CD4-positive, alpha-beta T cell treated with Interleukin-21 for 1 hour (primary cell): ENCODE results near the gene PPP2R2C.

Source experiments
- DNase-seq: peaks from one replicate; pipeline ENCODE4 v3.0.0-alpha.2; 2020

PPP2R2C gene

DNA sequence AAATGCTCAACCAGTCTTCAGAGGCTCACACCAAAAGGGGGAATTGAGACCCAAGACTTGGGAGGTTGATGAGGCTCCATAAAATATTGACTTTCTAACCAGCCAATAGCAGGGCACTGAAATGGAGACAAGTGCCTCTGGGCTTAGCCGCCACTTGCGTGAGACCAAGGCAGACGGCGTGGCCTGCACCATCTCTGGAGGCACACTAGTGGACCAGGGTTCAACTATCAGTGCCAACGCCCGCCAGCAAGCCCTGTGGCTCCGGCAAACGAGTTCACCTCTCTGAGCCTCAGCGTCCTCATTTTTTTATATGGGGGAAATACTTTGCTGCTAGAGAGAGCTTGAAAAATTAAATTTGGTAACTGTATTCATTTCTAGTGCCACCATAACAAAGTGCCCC lies 50.3 kb downstream of the PPP2R2C start:
- no peak for DNase-seq

DNA sequence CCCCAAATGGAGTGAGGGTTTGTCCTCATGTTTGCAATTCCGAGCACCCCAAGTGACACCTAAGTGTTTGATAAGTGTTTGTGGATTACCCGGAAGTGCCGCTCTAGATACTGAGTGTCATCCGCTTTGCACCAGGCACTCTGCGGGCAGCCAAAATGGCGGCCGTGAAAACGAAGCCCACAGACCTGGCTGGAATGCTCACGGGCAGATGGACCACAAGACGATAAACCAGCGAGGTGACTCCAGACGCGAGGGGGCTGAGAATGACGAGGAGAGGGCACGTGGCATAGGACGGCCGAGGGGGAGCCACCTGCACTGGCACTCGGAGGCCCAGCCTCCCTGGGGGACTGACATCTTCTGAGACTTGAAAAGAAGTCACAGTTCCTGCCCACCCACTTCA lies 51.0 kb downstream of the PPP2R2C start:
- no peak for DNase-seq

DNA sequence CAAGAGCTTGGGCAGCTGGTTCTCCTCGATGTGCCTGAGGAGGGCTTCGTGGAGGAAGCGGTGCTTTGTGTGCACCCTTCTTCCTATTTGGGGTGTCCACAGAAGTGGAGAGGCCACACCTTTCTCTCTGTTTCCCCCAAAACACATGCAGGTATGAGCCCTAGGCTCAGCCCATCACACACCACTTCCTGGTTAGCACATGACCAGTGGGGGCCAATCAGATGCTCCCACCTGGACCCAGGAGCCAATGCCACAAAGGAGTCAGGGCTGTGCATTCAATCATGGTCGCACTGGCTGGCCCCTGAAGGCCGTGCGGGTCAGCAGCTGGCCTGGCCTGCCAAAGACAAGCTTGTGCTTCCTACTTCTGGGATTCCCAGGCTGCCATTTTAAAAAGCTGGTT lies 51.4 kb downstream of the PPP2R2C start:
- no peak for DNase-seq

DNA sequence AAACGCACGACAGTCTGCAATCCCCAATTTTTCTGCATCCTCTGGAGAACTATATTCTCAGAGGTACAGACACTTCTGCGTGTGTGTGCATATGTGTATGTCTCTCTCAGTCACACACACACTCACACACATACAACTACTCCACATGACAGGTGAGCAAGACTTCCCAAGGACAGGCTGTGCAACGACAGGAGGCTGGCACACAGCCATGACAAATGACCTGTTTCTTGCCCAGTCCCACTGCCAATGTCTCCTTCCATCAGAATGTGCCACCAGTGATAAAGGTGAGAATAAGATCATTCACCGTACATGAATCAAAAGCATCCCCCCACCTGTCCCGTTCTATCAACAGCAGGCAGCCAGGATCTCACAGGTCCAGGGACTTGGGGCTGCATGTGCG lies 52.4 kb downstream of the PPP2R2C start:
- no peak for DNase-seq

DNA sequence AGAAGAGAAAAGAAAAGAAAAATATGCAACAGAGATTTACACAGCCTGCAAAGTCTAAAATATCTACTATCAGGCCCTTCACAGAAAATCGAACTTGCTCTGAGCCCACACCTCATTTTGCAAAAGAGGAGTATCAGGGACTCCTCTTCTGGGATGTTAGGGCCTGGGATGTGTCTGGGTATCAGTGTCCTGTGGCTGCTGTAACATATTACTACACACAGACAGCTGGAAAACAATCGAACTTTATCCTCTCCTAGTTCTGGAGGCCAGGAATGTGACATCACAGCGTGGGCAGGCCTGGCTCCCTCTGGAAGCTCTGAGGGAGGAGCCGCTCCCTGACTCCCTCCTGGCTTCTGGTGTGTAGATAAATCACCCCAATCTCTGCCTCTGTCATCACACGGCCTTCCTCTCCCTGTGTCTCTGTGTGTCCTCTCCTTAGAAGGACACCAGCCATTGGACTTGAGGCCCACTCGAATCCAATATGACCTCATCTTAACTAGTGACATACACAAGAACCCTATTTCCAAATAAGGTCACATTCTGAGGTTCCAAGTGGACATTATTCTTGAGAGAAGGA lies 52.9 kb downstream of the PPP2R2C start:
- no peak for DNase-seq

DNA sequence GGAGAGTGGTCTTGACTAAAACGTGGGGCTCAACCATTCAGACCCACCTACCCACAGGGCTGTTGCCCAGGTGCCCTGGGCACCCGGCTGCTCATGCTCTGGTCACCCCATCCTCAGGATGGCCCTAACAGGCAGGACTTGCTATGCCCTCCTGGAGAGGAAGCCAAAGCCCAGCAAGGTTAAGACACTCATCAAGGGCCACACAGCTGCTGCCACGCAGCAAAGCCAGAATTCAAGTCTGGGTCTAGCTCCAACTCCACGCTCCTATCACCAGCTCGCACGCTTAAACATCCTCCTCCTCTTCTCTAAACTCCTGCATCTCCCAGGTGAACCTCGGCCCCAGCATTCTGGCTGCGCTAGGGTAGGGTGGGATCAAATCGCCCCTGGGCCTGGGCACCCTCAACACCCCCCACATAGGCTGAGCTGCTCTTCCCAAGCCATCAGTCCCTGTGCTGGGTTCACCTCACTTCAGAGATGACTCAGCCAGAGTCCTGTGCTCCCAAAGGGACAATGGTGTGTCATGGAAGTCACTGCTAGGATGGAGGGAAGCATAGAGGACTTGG lies 54.1 kb downstream of the PPP2R2C start:
- DNase-seq, result no peak

- no peak for DNase-seq
Measured at GRCh38 chr4:6417516-6418050, 54.8 kb downstream of the PPP2R2C start.

- DNase-seq, result no peak
Measured at GRCh38 chr4:6416518-6417286, 55.7 kb downstream of the PPP2R2C start.

DNA sequence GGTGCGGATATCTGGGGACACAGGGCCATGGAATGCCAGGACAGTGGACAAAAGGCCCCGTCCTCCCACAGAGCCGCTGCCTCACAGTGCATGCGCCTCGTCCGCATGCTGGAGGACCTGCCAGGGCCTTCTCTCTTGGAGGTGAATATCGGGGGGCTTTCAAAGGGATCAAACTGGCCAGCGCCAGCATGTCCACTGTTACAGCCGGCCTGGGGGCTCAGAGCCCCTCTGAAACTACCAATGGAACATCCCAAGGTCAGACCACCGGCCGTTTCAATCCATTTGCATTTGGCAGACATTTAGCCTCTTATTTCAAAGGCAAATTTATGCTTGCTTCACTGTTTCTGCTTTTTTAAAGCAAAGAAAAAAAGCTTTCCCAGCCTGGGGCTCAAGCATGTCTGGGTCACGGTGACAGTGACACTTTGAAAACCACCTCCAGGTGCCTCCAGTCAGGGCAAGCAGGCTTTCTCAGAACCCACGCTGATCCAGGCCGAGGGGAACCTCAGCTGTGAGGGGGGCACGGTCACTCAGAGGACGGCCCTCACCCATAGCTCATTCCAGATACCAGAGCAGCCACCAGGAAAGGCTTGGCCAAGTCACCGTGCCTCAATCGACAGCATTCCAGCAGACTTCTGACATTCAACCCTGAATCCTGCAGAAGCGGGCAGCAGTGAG lies 57.2 kb downstream of the PPP2R2C start:
- DNase-seq, result no peak

DNA sequence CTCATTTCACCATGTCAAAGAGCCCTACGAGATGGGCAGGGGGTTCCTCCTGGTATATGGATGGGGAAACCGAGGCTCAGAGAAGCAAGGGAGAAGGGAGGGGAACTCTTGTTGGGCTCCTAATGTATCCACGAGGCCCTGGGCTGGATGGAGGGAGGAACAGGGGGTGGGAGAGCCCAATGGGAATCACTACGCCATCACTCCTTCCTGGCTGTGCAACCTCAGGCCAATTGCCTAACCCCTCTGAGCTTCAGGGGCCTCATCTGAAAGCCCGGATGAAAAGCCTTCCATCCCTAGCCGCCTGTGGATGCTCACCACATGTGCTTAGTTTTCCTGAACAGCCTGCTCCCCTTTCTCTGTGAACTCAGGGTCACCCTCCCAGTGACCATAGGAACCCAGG lies 57.8 kb downstream of the PPP2R2C start:
- DNase-seq, result no peak

- no peak for DNase-seq
Measured at GRCh38 chr4:6410664-6411063, 61.8 kb downstream of the PPP2R2C start.

DNA sequence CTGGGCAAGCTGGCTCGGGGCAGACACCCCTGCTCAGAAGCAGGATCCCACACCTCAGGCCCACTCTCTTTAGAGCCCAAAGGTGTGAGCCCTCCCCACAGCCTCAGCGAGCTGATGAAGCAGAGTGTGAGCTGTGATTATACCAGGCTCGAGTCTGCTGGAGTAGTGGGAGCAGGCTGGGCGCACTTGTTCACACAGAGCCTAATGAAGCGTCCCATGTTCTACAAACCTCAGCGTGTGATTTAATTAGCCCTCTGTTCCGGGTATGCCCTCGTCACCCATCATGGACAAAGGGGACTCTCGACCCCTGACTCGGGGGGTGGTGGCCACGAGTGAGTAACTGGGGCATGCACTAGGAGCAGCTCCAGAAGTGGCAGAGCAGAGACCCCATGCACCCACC lies 62.3 kb downstream of the PPP2R2C start:
- no peak for DNase-seq

DNA sequence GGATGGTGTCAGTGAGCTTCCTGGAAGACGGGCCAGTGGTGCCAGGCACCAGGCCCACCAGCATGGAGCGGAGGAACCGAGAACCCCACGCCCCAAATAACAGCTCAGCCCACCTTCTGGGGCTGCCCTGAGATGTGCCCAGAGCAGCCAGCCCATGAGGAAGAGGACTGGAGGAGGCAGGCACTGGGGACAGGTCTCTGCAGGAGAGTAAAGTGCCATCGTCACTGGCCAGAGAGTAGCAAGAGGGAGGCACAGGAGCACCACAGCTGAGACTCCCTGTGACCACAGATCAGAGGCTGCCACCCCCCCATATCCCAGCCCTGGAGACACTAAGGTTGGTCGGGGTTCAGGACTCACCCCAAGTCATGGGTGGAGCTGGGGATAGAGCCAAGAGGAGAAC lies 63.0 kb downstream of the PPP2R2C start:
- DNase-seq, result no peak

DNA sequence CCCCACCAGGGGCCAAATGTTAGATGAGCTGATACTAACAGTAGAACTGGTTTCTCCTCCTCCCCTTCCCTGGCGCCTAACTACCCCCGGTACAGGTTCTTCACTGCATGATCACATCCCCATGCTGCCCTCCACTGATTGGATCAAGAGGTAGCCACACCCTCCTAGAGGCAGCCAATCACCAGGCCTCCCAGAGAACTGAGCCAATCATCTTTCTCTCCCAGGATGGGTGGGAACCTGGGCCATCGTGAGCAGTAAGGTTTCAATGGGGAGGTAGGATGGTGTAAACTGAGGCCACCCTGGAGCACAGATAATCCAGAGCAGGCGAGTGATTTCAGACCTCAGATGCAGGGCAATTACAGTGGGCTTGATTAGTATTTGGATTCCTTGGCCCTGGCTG lies 64.2 kb downstream of the PPP2R2C start:
- DNase-seq, result no peak

DNA sequence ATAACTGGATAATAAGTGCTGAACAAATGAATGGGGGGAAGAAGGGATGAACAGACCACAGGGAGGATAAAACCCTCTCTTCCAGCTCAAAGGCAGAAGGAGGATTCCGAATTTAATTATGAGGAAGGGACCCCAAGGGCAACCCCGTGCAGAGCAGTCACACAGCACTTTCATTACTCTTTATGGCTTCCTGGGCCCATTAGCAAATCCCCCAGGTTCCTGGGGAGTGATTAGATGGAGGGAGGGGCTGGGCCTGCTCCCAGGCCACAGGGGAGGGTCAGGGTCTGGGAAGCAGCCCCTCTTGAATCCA lies 67.1 kb downstream of the PPP2R2C start:
- no peak for DNase-seq

DNA sequence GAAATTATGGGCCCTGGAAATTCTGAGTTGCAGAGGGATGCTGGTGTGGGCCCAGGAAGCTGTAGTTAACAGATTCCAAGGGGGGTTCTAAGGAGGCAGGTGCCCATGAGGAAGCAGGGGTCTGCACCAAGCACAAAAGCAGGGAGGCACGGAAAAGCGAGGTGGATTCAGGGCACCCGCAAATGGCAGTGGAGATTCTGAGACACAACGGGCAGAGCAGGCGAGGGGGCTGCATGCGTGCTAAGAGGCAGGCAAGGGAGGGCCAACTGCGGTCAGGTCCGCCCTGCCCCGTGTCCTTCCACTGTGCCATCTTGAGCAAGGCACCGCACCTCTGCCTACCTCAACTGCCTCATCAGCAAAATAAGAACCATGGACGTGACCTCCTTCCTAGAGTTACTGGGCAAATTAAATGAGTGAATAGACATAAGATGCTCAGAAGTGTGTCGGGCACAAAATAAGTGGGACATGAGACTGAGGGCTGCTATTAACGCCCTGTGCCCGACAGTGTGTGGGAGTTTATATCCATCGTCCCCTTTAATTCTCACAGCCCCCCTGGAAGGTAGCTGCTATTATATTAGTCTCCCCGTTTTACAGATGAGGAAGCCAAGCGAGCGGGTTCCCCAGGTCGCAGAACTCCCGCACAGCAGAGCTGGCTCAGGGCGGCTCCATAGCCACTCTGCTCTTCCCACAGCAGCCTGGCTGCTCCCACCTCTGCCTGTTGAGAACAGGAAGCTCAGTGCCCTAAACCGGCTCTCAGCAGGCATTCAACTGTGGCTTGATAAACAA lies 67.6 kb downstream of the PPP2R2C start:
- no peak for DNase-seq

DNA sequence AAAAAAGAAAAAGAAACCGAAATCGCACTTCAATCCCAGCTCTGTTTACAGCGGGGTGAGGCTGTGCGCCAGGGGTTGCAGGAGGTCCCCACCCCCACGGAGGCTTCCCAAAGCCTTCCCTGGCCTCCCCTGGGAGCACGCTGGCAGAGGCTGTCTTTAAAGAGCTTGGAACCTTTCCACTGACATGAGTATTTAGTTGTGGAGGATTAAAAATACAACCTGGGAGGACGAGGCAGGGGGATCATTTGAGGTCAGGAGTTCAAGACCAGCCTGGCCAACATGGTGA lies 69.1 kb downstream of the PPP2R2C start:
- no peak for DNase-seq

- no peak for DNase-seq
Measured at GRCh38 chr4:6402566-6403399, 69.6 kb downstream of the PPP2R2C start.

DNA sequence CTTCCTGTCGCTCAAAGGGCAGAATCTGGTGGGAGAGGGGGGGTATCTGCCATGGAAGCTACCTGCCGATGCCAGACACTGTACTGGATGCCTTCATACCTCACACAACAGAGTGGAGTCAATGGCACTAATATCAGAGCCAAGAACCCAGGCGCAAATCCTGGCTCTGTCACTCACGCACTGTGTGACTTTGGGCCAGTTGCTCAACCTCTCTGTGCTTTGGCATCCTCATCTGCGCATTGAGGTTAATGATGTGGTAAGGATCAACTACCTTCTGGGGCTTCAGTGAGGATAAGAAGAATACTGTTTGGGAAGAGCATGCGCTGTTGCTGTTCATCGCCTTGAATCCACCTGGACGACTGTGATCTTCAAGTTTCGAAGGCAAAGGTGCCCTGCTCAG lies 70.6 kb downstream of the PPP2R2C start:
- DNase-seq, result no peak

DNA sequence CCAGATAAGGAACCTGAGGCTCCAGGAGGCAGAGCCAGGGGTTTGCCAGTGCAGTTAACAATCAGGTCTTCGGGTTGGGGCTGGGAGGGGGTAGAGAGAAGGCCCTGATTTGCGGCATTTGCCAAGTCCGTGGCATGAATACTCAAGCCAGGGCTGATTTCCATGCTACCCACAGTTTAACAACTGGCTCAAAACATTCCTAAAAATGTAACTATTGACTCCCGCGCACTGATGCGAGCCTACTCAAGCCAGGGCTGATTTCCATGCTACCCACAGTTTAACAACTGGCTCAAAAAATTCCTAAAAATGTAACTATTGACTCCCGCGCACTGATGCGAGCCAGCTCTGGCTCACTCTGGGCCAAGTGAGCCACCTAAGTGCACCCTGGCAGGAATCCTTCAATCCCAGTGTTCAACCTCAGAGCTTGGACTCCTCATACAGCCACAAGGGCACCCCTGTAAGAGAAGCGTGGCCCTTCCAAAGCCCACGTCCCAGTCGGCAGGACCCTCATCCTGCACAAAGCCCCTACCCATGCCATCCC lies 75.6 kb downstream of the PPP2R2C start:
- DNase-seq, result no peak

DNA sequence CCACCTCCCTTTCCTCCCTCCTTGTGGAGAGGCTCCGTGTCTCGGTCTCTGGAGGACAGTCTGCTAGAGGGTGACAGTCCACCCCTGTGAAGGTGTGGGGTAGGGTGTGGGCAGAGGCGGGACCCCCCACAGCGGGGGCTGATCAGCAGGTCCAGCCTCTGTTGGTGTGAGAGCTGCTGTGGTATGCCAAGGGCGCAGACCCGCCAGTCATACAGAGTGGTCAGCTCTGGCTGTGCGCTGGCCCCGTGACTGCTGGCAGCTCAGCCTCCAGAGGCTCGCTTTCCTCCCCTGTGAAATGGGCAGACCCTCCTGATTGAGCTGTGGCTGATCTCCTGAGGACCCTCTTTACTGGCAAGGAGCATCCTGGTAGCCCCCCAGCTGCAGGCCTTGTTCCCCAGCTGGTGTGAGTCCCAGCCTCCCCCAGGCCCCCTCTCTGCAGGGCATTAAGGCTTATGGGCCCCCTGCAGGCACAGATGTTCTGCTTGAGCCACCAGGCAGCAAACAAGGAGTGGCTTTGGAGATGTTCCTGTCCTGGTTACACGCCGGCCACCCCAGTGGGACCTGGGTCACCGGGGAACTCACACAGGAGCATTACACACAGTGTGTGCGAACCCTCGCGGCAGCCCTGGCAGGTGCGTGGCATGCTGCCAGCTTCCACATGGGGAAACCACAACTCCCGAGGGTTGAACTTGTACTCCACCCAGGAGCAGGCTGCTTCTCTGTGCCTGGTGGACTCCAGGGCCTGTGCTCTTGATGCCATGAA lies 76.8 kb downstream of the PPP2R2C start:
- no peak for DNase-seq
